H1 (cell line): Measurements from ENCODE around the gene PGM1. TPM values are rescaled to one million over a fixed set of nuclear protein-coding genes. Genes with fewer than 3 reads are reported as not detected.

Source experiments
- CTCF ChIA-PET: fragments of 300-600 bp; sonication (Branson Sonifier 250); formaldehyde crosslinking; loops from one replicate; lab custom pipeline; 2021; ENCODE audit not compliant: partially characterized antibody; lab: Charles Lee
- POLR2A ChIA-PET: fragments of 300-600 bp; sonication (Branson Sonifier 250); formaldehyde crosslinking; loops from one replicate; lab custom pipeline; 2021; ENCODE audit warnings: inconsistent platforms; ENCODE audit not compliant: partially characterized antibody; lab: Charles Lee
- DNase-seq, 2 experiments: peaks; one replicate each; pipeline versions ENCODE4 v3.0.0 to v3.0.0-alpha.2; 2010 to 2022; ENCODE audit warnings: low spot score in 2 of 2, low read depth in 1 of 2, mixed read lengths in 1 of 2
- FAIRE-seq: peaks from 2 replicates; lab custom pipeline; 2011; peaks lifted over from hg19 to GRCh38; lab: Jason Lieb, UNC
- H2AFZ ChIP-seq: 2 replicates; pipeline ENCODE4 v1.8.1; 2012; ENCODE audit warnings: low read length, inconsistent platforms
- H2AK5ac ChIP-seq: 2 replicates; pipeline ENCODE4 v1.6.1; 2013; ENCODE audit warnings: low read depth, low read length
- H2BK120ac ChIP-seq: replicated peaks from 2 replicates; pipeline ENCODE3; 2013; ENCODE audit warnings: low read depth, low read length, inconsistent platforms
- H2BK12ac ChIP-seq: 2 replicates; pipeline ENCODE4 v1.6.1; 2013; ENCODE audit warnings: low read depth, low read length
- H2BK15ac ChIP-seq: 2 replicates; pipeline ENCODE4 v1.6.1; 2013; ENCODE audit warnings: low read length
- H2BK20ac ChIP-seq: 2 replicates; pipeline ENCODE4 v1.6.1; 2013; ENCODE audit warnings: low read length
- H2BK5ac ChIP-seq: 2 replicates; pipeline ENCODE4 v1.6.1; 2013; ENCODE audit warnings: low read depth, low read length
- H3K14ac ChIP-seq: 2 replicates; pipeline ENCODE4 v1.6.1; 2013; ENCODE audit warnings: inconsistent platforms; ENCODE audit not compliant: insufficient read length
- H3K18ac ChIP-seq: 2 replicates; pipeline ENCODE4 v1.6.1; 2013; ENCODE audit warnings: low read length; ENCODE audit errors: extremely low read depth
- H3K23ac ChIP-seq: 2 replicates; pipeline ENCODE4 v1.6.1; 2013; ENCODE audit warnings: inconsistent platforms; ENCODE audit not compliant: insufficient read length
- H3K23me2 ChIP-seq: 2 replicates; pipeline ENCODE4 v1.6.1; 2013; ENCODE audit warnings: low read depth, low read length
- H3K27ac ChIP-seq: 2 replicates; pipeline ENCODE4 v1.6.1; 2011; ENCODE audit warnings: low read depth, low read length, inconsistent platforms
- H3K27me3 ChIP-seq, 4 experiments: replicated peaks in 1 of 4; 1 replicate in 1 of 4; 2 replicates in 3 of 4; pipeline versions ENCODE4 v1.6.1 to v1.8.1; 2011 to 2013; ENCODE audit warnings: low read length in 3 of 4, mild to moderate bottlenecking in 3 of 4, inconsistent platforms in 2 of 4, mixed read lengths in 2 of 4, moderate library complexity in 1 of 4; ENCODE audit not compliant: control insufficient read depth in 3 of 4, insufficient read depth in 3 of 4; ENCODE audit errors: extremely low read depth in 1 of 4
- H3K36me3 ChIP-seq, 4 experiments: 2 replicates each; pipeline versions ENCODE4 v1.6.1 to v1.8.1; 2011 to 2013; ENCODE audit warnings: mild to moderate bottlenecking in 4 of 4, low read length in 3 of 4, moderate library complexity in 2 of 4, control low read depth in 1 of 4, inconsistent platforms in 1 of 4; ENCODE audit not compliant: insufficient read depth in 4 of 4, control insufficient read depth in 2 of 4
- H3K4ac ChIP-seq: replicated peaks from 2 replicates; pipeline ENCODE3; 2013; ENCODE audit warnings: low read length, low read depth, mixed read lengths, inconsistent platforms; ENCODE audit not compliant: insufficient read length
- H3K4me1 ChIP-seq, 4 experiments: replicated peaks in 1 of 4; 1 replicate in 1 of 4; 2 replicates in 3 of 4; pipeline versions ENCODE4 v1.6.1 to v1.8.1; 2011 to 2013; ENCODE audit warnings: low read length in 3 of 4, inconsistent platforms in 2 of 4, mixed read lengths in 1 of 4; ENCODE audit not compliant: insufficient read depth in 4 of 4, control insufficient read depth in 3 of 4
- H3K4me2 ChIP-seq, 2 experiments: 2 replicates each; pipeline versions ENCODE4 v1.6.1 to v1.8.1; 2011 to 2013; ENCODE audit warnings: low read depth in 2 of 2, low read length in 2 of 2, control low read depth in 1 of 2, inconsistent platforms in 1 of 2, mild to moderate bottlenecking in 1 of 2; ENCODE audit not compliant: insufficient read depth in 1 of 2
- H3K4me3 ChIP-seq, 4 experiments: fragments of 200-600, 300-600 bp in 1 of 4; sonication (generic), shearing (Covaris generic), sonication (Bioruptor Twin) in 1 of 4; 2 replicates each; pipeline versions ENCODE4 v1.5.1 to v1.8.1; 2011 to 2016; ENCODE audit warnings: low read length in 4 of 4, low read depth in 3 of 4, control low read depth in 2 of 4, inconsistent platforms in 2 of 4, mild to moderate bottlenecking in 2 of 4, mixed read lengths in 1 of 4, moderate library complexity in 1 of 4; ENCODE audit not compliant: insufficient read depth in 2 of 4; ENCODE audit errors: extremely low read depth in 1 of 4
- H3K56ac ChIP-seq: replicated peaks from 2 replicates; pipeline ENCODE3; 2013; ENCODE audit warnings: low read depth, mild to moderate bottlenecking, mixed read lengths, low read length, inconsistent platforms; ENCODE audit not compliant: insufficient read length
- H3K79me1 ChIP-seq: 2 replicates; pipeline ENCODE4 v1.6.1; 2013; ENCODE audit warnings: low read depth, low read length, control low read depth
- H3K79me2 ChIP-seq, 2 experiments: 2 replicates each; pipeline versions ENCODE4 v1.6.1 to v1.8.1; 2012 to 2013; ENCODE audit warnings: low read length in 2 of 2, mild to moderate bottlenecking in 2 of 2, inconsistent platforms in 1 of 2; ENCODE audit not compliant: insufficient read depth in 2 of 2, control insufficient read depth in 1 of 2
- H3K9ac ChIP-seq, 4 experiments: replicated peaks in 1 of 4; 1 replicate in 1 of 4; 2 replicates in 3 of 4; pipeline versions ENCODE4 v1.6.1 to v1.8.1; 2011 to 2013; ENCODE audit warnings: low read depth in 3 of 4, low read length in 3 of 4, control low read depth in 2 of 4, mild to moderate bottlenecking in 2 of 4, moderate library complexity in 2 of 4, inconsistent platforms in 1 of 4; ENCODE audit errors: extremely low read depth in 1 of 4
- H3K9me3 ChIP-seq, 2 experiments: 2 replicates each; pipeline versions ENCODE4 v1.6.1 to v1.8.1; 2012 to 2013; ENCODE audit warnings: mild to moderate bottlenecking in 2 of 2, moderate library complexity in 2 of 2, control low read depth in 1 of 2, inconsistent platforms in 1 of 2, low read depth in 1 of 2, low read length in 1 of 2, mixed read lengths in 1 of 2; ENCODE audit not compliant: insufficient read depth in 2 of 2
- H4K20me1 ChIP-seq, 2 experiments: replicated peaks in 1 of 2; 2 replicates each; pipeline versions ENCODE3 to v1.8.1; 2011 to 2013; ENCODE audit warnings: inconsistent platforms in 2 of 2, low read length in 2 of 2, mild to moderate bottlenecking in 1 of 2; ENCODE audit not compliant: insufficient read depth in 2 of 2, control insufficient read depth in 1 of 2
- H4K5ac ChIP-seq: 2 replicates; pipeline ENCODE4 v1.6.1; 2013; ENCODE audit warnings: low read length, low read depth, mixed read lengths, inconsistent platforms; ENCODE audit not compliant: insufficient read length
- H4K8ac ChIP-seq: 2 replicates; pipeline ENCODE4 v1.8.0; 2013; ENCODE audit warnings: mild to moderate bottlenecking, moderate library complexity, low read length, inconsistent platforms; ENCODE audit not compliant: insufficient read depth; ENCODE audit errors: extremely low read depth
- H4K91ac ChIP-seq: replicated peaks from 2 replicates; pipeline ENCODE3; 2013; ENCODE audit warnings: low read length, mixed read lengths, inconsistent platforms; ENCODE audit not compliant: insufficient read length
- FOSL1 ChIP-seq: IDR thresholded peaks from 2 replicates; pipeline ENCODE4 v1.6.1; 2011; ENCODE audit warnings: mild to moderate bottlenecking, low read depth, low read length, moderate library complexity; ENCODE audit not compliant: insufficient read depth
- POLR2AphosphoS5 ChIP-seq: IDR thresholded peaks from 2 replicates; pipeline ENCODE4 v1.6.1; 2011; ENCODE audit warnings: low read depth, low read length
- SRF ChIP-seq: IDR thresholded peaks from 2 replicates; pipeline ENCODE4 v1.6.1; 2011; ENCODE audit warnings: mild to moderate bottlenecking, low read depth, low read length, moderate library complexity
- WGBS, 2 experiments: shearing (Covaris generic) in 1 of 2; methylation state at CpG; one replicate each; pipeline versions ENCODE4 v1.1.6 to v1.1.7; 2013 to 2015; ENCODE audit warnings: low lambda C conversion rate in 2 of 2, mixed read lengths in 2 of 2, inconsistent platforms in 1 of 2, low coverage in 1 of 2, missing lambda C conversion rate in 1 of 2; ENCODE audit not compliant: insufficient replicate concordance in 2 of 2, insufficient coverage in 1 of 2, insufficient read length in 1 of 2; ENCODE audit errors: extremely low coverage in 1 of 2, missing lambda C conversion rate in 1 of 2; 5-methylcytosine and 5-hydroxymethylcytosine counted together
- polyA plus RNA-seq, 7 experiments: library from polyadenylated mRNA; depleted of rRNA in 3 of 7; stranded (reverse) in 5 of 7; unstranded in 2 of 7; fragments of >200 nt in 5 of 7; fragments of 200-250 nt in 2 of 7; gene quantifications; 1 replicate in 5 of 7; 2 replicates in 1 of 7; 4 replicates in 1 of 7; pipeline versions ENCODE4 v1.2.1 to v1.2.3, GENCODE V29; 2011 to 2013; ENCODE audit warnings: missing spikeins in 2 of 7, mixed read lengths in 2 of 7
- total RNA-seq: library from RNA; stranded (reverse); fragmentation: NEBNext Ultra II Directional; extraction: Animal tissue kit (Norgen Biotek cat#: 25700); gene quantifications from 2 replicates; pipeline ENCODE4 v1.2.1, GENCODE V29; 2021

Gene PGM1
- total and polyA plus RNA-seq, 2 of the 8 experiments (the other 6 are each of a cell fraction or from before 2014, with no cell fraction given) = 33.0 to 65.4 TPM

DNA sequence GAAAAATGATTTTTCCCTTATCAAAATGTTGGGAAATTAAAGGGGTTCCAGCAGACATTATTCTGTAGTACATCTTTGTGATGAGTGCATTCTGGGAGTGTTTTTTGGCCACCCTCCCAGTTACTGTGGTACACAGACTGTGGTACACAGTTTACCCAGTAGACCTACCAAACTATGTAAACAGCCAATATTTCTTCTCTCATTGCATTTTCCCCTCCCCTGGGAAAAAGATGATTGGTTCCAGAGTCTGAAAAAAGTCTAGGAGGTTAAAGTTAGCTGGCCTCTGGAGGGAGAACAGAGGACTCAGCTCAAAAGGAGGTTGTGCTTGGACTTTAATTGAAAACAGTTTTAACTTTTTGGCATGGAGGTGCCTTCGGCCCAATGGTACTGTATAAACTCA, 42.5 kb downstream of the PGM1 start:
- no peak overlapping the region for H2BK5ac ChIP-seq
- no peaks in the 10 kb centered on the region for H3K9me3 ChIP-seq
- FAIRE-seq (no peak), DNase-seq (no peak)
- no peaks in the 10 kb centered on the region for H3K27me3 ChIP-seq
- H4K5ac ChIP-seq = no peak overlapping the region
- H3K36me3 ChIP-seq = peaks cover 2 to 34% (median 8%) of the 10 kb centered on the region in 4 experiments; a peak in 6 of 8 replicates
- H3K4me2 ChIP-seq = no peak overlapping the region
- H3K14ac ChIP-seq = no peak overlapping the region
- ChIA-PET CTCF (interaction anchor here (1.8 to 2.0 kb wide), 2 partner anchors 13 to 19 kb away, joined by 7 to 12 read pairs; no protein-coding TSS in a partner anchor), POLR2A (no interaction called here)
- no peaks in the 10 kb centered on the region for H4K20me1 ChIP-seq
- H3K23me2 ChIP-seq = no peaks in the 10 kb centered on the region
- H2AFZ ChIP-seq = no peak overlapping the region
- WGBS, 2 experiments = 77% methylated on average over 1 of the region's 1 CpG; no CpG with 5 or more reads in 1 of the 2 experiments
- no peak overlapping the region for H3K9ac ChIP-seq
- no peaks in the 10 kb centered on the region for H3K79me1 ChIP-seq
- no peak overlapping the region for H3K27ac ChIP-seq
- H3K56ac ChIP-seq = no peak overlapping the region
- no peak overlapping the region for H3K4me3 ChIP-seq
- H3K18ac ChIP-seq = no peak overlapping the region
- no peak overlapping the region for H3K4ac ChIP-seq
- H4K8ac ChIP-seq = no peak overlapping the region
- H2AK5ac ChIP-seq = no peak overlapping the region
- H2BK20ac ChIP-seq = no peak overlapping the region
- no peaks in the 10 kb centered on the region for H3K79me2 ChIP-seq
- H2BK15ac ChIP-seq = no peak overlapping the region
- H3K4me1 ChIP-seq = no peaks in the 10 kb centered on the region
- no peak overlapping the region for H3K23ac ChIP-seq
- H2BK12ac ChIP-seq = no peak overlapping the region
- H2BK120ac ChIP-seq = no peak overlapping the region
- H4K91ac ChIP-seq = no peak overlapping the region
- no peak for TF ChIP-seq FOSL1
- no peak for TF ChIP-seq POLR2AphosphoS5
- no peak for TF ChIP-seq SRF
